Measurements from ENCODE around the gene NGDN. TPM values are rescaled to one million over a fixed set of nuclear protein-coding genes. Genes with fewer than 3 reads are reported as not detected.

Gene NGDN
- total RNA-seq, 1 donor from 2014 or later: 60.1 TPM

DNA sequence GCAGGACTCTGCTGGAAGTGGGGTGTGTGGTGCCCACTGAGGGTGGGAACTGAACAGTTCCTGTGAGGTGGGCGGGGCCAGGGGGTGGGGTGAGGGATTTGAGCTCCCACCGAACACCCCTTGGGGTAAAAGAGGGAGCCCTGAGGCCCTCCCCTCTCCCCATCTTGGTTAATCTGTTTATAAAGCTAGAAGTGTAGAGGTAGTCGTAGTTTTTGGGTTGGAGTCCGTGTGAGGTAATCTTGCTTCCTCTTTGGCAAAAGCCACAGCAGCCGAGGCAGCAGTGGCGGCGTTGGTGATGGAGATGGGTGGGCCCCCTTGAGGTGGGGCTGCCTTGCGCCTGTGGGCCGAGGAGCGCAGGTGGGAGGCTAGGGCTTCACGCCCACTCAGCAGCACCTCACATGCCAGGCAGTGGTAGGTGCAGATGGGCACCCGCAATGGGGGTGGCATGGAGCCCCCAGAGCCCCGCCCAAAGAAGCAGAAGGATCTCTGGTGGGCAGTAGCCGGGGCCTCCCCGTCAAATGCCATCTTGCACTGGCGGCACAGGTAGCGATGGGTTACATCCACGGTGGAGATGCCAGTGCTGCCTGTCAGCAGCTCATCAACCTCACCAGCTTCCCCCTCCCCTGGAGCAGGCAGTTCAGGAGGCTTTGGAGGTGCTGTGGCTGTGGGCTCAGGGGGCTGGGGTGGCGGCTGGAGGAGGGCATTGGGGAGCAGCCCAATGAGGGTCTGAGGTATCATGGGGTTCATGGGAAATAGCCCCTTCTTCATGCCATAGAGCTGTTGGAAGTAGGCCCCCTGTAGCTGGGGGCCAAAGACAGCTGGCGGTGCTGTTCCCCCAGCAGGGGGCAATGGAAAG, 52.5 kb downstream of the NGDN start:
- no peak for DNase-seq (ENCODE audit: low spot score)
- Histone ChIP-seq H3K36me3 (no peaks in the 10 kb centered on the region), H3K27ac (no peak overlapping the region), H3K27me3 (no peaks in the 10 kb centered on the region), H3F3A (ENCODE audit: low read depth) (peaks cover 11% of the 10 kb centered on the region), H3K4me3 (no peak overlapping the region), H3K9me3 (ENCODE audit: low read depth) (no peaks in the 10 kb centered on the region), H3K4me1 (peaks cover 17% of the 10 kb centered on the region), H2AFZ (replicated peaks) (no peak overlapping the region), H4K20me1 (ENCODE audit: low read depth) (no peaks in the 10 kb centered on the region), H3K4me2 (no peak overlapping the region), H3K79me2 (ENCODE audit: low read depth) (no peaks in the 10 kb centered on the region), H3K9ac (no peak overlapping the region)
- H3K4me3 Mint-ChIP-seq: no peak overlapping the region
- H3K27ac Mint-ChIP-seq: no peak overlapping the region
- peaks cover 19% of the 10 kb centered on the region for H3K4me1 Mint-ChIP-seq
- peaks cover 18% of the 10 kb centered on the region for H3K27me3 Mint-ChIP-seq (ENCODE audit: insufficient read depth, low read depth)
- no peak for TF ChIP-seq EZH2 (IDR thresholded peaks at IDR 0.05)
- TF ChIP-seq, protein P1, sequence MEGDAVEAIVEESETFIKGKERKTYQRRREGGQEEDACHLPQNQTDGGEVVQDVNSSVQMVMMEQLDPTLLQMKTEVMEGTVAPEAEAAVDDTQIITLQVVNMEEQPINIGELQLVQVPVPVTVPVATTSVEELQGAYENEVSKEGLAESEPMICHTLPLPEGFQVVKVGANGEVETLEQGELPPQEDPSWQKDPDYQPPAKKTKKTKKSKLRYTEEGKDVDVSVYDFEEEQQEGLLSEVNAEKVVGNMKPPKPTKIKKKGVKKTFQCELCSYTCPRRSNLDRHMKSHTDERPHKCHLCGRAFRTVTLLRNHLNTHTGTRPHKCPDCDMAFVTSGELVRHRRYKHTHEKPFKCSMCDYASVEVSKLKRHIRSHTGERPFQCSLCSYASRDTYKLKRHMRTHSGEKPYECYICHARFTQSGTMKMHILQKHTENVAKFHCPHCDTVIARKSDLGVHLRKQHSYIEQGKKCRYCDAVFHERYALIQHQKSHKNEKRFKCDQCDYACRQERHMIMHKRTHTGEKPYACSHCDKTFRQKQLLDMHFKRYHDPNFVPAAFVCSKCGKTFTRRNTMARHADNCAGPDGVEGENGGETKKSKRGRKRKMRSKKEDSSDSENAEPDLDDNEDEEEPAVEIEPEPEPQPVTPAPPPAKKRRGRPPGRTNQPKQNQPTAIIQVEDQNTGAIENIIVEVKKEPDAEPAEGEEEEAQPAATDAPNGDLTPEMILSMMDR (IDR thresholded peaks at IDR 0.05): no peak
- no peak for TF ChIP-seq EZH2phosphoT487 (IDR thresholded peaks at IDR 0.05)
- peaks cover 11% of the 10 kb centered on the region for H3K36me3 Mint-ChIP-seq
- no peaks in the 10 kb centered on the region for H3K9me3 Mint-ChIP-seq

DNA sequence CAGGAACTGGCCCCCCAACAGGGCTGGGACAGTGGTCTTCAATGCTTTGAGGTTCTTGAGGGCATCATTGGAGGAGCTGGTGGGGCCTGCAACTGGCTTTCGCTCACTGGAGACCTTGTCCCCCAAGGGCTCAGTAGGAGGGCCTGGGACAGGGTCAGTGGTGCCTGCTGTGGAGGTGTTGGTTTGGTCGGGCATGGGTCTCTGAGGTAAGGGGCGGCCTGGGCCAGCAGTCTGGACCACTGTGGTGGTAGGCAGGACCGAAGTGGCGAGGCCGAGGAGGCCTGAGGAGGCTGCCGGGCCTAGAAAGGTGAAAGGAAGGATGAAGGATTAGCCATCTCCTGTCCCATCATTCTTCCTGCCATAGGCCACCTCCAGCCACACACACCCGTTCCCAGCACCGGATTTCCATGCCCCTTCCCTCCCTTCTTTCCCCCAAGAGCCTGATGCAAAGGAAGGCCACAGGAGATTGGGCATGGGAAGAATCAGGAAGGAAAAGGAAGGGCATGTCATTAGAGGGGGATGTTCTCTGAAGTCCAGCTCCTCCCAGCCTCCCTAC, 53.2 kb downstream of the NGDN start:
- TF ChIP-seq EZH2phosphoT487 (IDR thresholded peaks at IDR 0.05): no peak
- TF ChIP-seq, protein P1 (IDR thresholded peaks at IDR 0.05): no peak
- no peak for TF ChIP-seq EZH2 (IDR thresholded peaks at IDR 0.05)
- Histone ChIP-seq H4K20me1 (ENCODE audit: low read depth) (no peaks in the 10 kb centered on the region), H3F3A (ENCODE audit: low read depth) (peaks cover 11% of the 10 kb centered on the region), H3K27me3 (no peaks in the 10 kb centered on the region), H3K79me2 (ENCODE audit: low read depth) (no peaks in the 10 kb centered on the region), H3K27ac (no peak overlapping the region), H3K36me3 (no peaks in the 10 kb centered on the region), H3K9me3 (ENCODE audit: low read depth) (no peaks in the 10 kb centered on the region), H3K4me2 (no peak overlapping the region), H3K4me3 (no peak overlapping the region), H2AFZ (replicated peaks) (no peak overlapping the region), H3K9ac (no peak overlapping the region), H3K4me1 (peaks cover 15% of the 10 kb centered on the region)
- no peak for DNase-seq (ENCODE audit: low spot score)
- Mint-ChIP-seq H3K27ac (peak overlapping the region; percentile 66), H3K4me3 (no peak overlapping the region), H3K27me3 (ENCODE audit: insufficient read depth, low read depth) (peaks cover 20% of the 10 kb centered on the region), H3K36me3 (peaks cover 16% of the 10 kb centered on the region), H3K9me3 (no peaks in the 10 kb centered on the region), H3K4me1 (peaks cover 19% of the 10 kb centered on the region)

DNA sequence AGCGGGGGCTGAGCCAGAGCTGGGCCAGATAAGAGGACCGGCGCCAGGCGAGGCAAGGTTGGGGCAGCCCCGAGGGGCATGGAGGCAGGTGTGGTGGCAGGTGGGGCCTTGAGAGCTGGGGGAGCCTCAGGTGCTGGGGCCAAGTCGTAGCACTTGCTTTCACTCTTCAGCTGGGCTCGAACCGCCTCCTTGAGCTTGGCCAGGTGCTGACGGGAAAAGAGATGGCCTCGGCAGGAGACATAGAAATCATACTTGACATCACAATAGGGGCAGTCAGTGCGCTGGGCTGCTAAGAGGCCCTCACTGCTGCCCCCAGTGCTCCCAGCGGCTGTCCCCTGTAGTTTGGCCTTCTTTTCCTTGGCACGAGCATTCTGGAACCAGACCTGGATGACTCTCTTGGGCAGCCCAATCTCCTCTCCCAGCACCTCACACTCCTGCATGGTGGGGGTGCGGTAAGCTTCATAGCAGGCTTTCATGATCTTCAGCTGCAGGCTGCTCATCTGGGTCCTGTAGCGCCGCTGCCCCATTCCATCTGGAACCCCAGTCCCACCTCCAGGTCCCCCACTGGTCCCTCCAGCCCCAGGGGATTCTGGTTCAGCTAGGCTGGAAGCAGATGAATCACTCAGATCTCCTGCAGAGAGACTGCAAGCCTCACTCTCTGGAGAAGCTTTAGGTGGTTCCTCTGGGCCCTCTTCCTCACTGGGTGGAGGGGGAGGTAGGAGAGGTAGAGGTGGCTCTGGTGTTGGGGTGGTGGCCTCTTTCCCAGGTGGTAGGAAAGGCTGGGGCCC, 53.9 kb downstream of the NGDN start:
- Histone ChIP-seq H3F3A (ENCODE audit: low read depth) (peaks cover 5% of the 10 kb centered on the region), H3K79me2 (ENCODE audit: low read depth) (no peaks in the 10 kb centered on the region), H3K9ac (no peak overlapping the region), H2AFZ (replicated peaks) (no peak overlapping the region), H3K27ac (no peak overlapping the region), H3K27me3 (no peaks in the 10 kb centered on the region), H4K20me1 (ENCODE audit: low read depth) (no peaks in the 10 kb centered on the region), H3K4me1 (peaks cover 11% of the 10 kb centered on the region), H3K4me2 (no peak overlapping the region), H3K9me3 (ENCODE audit: low read depth) (no peaks in the 10 kb centered on the region), H3K36me3 (no peaks in the 10 kb centered on the region), H3K4me3 (no peak overlapping the region)
- DNase-seq (ENCODE audit: low spot score): no peak
- H3K9me3 Mint-ChIP-seq: no peaks in the 10 kb centered on the region
- no peak overlapping the region for H3K4me3 Mint-ChIP-seq
- H3K36me3 Mint-ChIP-seq: peaks cover 19% of the 10 kb centered on the region
- H3K27me3 Mint-ChIP-seq (ENCODE audit: insufficient read depth, low read depth): peaks cover 20% of the 10 kb centered on the region
- no peak for TF ChIP-seq EZH2phosphoT487 (IDR thresholded peaks at IDR 0.05)
- H3K27ac Mint-ChIP-seq: no peak overlapping the region
- peaks cover 12% of the 10 kb centered on the region for H3K4me1 Mint-ChIP-seq

Data from neural progenitor cell (in vitro differentiated cells).